Activated CD4-positive, alpha-beta memory T cell treated with anti-CD3 and anti-CD28 coated beads for 36 hours (primary cell): ENCODE data around the gene ZNRF3. TPM values are rescaled to one million over a fixed set of nuclear protein-coding genes. Genes with fewer than 3 reads are reported as not detected.
A peak's percentile ranks its signal among the peaks of the same experiment; 100 is the strongest.
"Not testable (repeated sequence)": the region's sequence is repeated elsewhere in the genome, so short reads cannot be mapped to it uniquely, and the experiment has no call there.

Experiments
- CTCF ChIA-PET: fragments of 350-600 bp; sonication (Branson Sonifier 250); formaldehyde crosslinking; loops from one replicate; lab custom pipeline; 2021; ENCODE audit warnings: antibody characterized with exemption, inconsistent platforms; lab: Charles Lee
- POLR2A ChIA-PET: fragments of 350-600 bp; sonication (Branson Sonifier 250); formaldehyde crosslinking; loops from one replicate; lab custom pipeline; 2021; ENCODE audit warnings: antibody characterized with exemption; lab: Charles Lee
- DNase-seq: peaks from one replicate; pipeline ENCODE4 v3.0.0-alpha.2; 2020
- H3K27ac Mint-ChIP-seq: one replicate; pipeline ENCODE4 v1.8.0; 2021; ENCODE audit warnings: mixed read lengths
- H3K27me3 Mint-ChIP-seq: one replicate; pipeline ENCODE4 v1.8.0; 2021; ENCODE audit warnings: mixed read lengths
- H3K36me3 Mint-ChIP-seq: one replicate; pipeline ENCODE4 v1.8.0; 2021; ENCODE audit warnings: mixed read lengths
- H3K4me1 Mint-ChIP-seq: one replicate; pipeline ENCODE4 v1.8.0; 2021; ENCODE audit warnings: low read depth, mixed read lengths
- H3K4me3 Mint-ChIP-seq: one replicate; pipeline ENCODE4 v1.8.0; 2021; ENCODE audit warnings: mild to moderate bottlenecking, mixed read lengths
- H3K9me3 Mint-ChIP-seq: one replicate; pipeline ENCODE4 v1.8.0; 2021; ENCODE audit warnings: mixed read lengths
- intact Hi-C: fragments of 100-400 bp; cut with micrococcal nuclease; formaldehyde crosslinking; loops from one replicate; pipeline ENCODE4 v1.15.1; 2023
- total RNA-seq, 2 experiments: library from RNA; stranded (reverse); gene quantifications; one replicate each; pipeline ENCODE4 v1.2.3, GENCODE V29; 2021

ZNRF3 gene
- total RNA-seq: 1 to 10 TPM; 1.3 to 1.5 TPM

- peak; percentile 93 for DNase-seq
- intact Hi-C loops: loop anchor here (1.0 to 5.0 kb wide), 4 partner anchors 26 to 189 kb away; partner anchors contain the start of genes HSCB and KREMEN1
- peaks cover 15% of the 10 kb centered on the region for H3K4me1 Mint-ChIP-seq
- H3K4me3 Mint-ChIP-seq: peak within 1 kb of the TSS; percentile 78
- H3K9me3 Mint-ChIP-seq: no peaks in the 10 kb centered on the region
- POLR2A ChIA-PET: interaction anchor here (2.3 kb wide), 1 partner anchor 83 kb away, joined by 6 read pairs; the partner anchor contains the start of gene XBP1
- H3K36me3 Mint-ChIP-seq: no peaks in the 10 kb centered on the region
- CTCF ChIA-PET: interaction anchor here (0.9 to 1.5 kb wide), 2 partner anchors 10 to 158 kb away, joined by 4 to 5 read pairs; no protein-coding TSS in a partner anchor
- H3K27ac Mint-ChIP-seq: no peak within 1 kb of the TSS
- peaks cover 22% of the 10 kb centered on the region for H3K27me3 Mint-ChIP-seq
Measured at GRCh38 chr22:28882878-28883656, at the start of gene ZNRF3. ZNRF3 (plus strand) TSS chr22:28883572; CDS start chr22:28883767, 195 bp downstream.

DNA sequence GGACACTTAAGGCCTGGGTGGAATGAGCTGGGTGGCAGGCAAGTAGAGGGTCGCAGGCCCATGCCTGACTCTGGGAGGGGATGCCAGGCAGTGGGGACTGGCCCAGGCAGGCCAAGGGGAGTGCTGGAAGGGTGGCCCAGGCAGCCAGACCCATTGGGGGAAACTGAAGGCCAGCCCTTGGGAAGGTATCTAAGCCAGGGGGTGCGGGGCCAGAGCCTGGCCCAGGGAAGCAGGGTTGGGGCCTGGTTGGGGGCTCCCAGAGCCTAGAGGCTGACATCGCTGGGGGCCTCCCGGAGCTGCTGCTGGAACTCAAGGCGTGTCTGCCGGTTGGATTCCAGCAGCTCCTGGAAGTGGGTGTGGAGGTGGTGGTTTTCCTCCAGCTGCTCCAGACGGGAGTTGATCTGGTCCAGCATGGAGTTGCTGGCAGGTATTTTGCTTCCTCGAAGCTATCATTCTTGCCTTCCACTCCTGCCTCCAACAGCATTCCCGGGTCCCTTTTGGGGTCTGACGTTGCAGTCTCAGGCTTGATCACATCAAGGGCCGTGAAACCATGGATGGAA, 47.7 kb upstream of the ZNRF3 start:
- no peak for DNase-seq
- H3K4me3 Mint-ChIP-seq: no peak overlapping the region
- H3K9me3 Mint-ChIP-seq: no peaks in the 10 kb centered on the region
- ChIA-PET POLR2A (no interaction called here), CTCF (interaction anchor here (2.0 kb wide), 2 partner anchors 203 to 205 kb away, joined by 5 to 7 read pairs; no protein-coding TSS in a partner anchor)
- no peak overlapping the region for H3K27ac Mint-ChIP-seq
- H3K27me3 Mint-ChIP-seq: no peaks in the 10 kb centered on the region
- H3K36me3 Mint-ChIP-seq: peaks cover 1% of the 10 kb centered on the region
- intact Hi-C loops: no loop called here
- H3K4me1 Mint-ChIP-seq: peaks cover 2% of the 10 kb centered on the region

DNA sequence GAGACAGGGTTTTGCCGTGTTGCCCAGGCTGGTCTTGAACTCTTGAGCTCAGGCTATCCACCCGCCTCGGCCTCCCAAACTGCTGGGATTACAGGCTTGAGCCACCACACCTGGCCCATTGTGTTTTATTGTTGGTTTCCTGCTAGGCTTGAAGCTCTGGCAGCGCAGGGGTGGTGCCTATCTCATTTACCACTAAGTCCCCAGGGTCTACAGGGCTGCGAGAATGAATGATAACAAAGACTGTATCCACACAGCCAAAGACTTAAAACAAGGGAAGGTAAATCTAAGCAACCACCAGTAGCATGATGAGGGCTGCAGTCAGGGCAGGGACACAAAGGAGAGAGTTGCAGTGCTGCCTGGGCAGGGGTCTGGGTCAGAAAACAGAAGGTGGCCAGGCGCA, 45.7 kb upstream of the ZNRF3 start:
- H3K4me3 Mint-ChIP-seq: no peak overlapping the region
- no peaks in the 10 kb centered on the region for H3K27me3 Mint-ChIP-seq
- H3K4me1 Mint-ChIP-seq: peaks cover 2% of the 10 kb centered on the region
- POLR2A ChIA-PET: no interaction called here
- CTCF ChIA-PET: interaction anchor here (1.7 to 2.0 kb wide), 2 partner anchors 9 to 202 kb away, joined by 4 to 7 read pairs; no protein-coding TSS in a partner anchor
- H3K9me3 Mint-ChIP-seq: no peaks in the 10 kb centered on the region
- intact Hi-C loops: no loop called here
- DNase-seq: no peak
- no peak overlapping the region for H3K27ac Mint-ChIP-seq
- H3K36me3 Mint-ChIP-seq: no peaks in the 10 kb centered on the region

- H3K9me3 Mint-ChIP-seq: no peaks in the 10 kb centered on the region
- no peak for DNase-seq
- CTCF ChIA-PET: interaction anchor here (1.7 kb wide), 1 partner anchor 10 kb away, joined by 4 read pairs; no protein-coding TSS in a partner anchor
- no peaks in the 10 kb centered on the region for H3K4me1 Mint-ChIP-seq
- no peak overlapping the region for H3K4me3 Mint-ChIP-seq
- H3K36me3 Mint-ChIP-seq: peaks cover under 1% of the 10 kb centered on the region
- no peak overlapping the region for H3K27ac Mint-ChIP-seq
- H3K27me3 Mint-ChIP-seq: no peaks in the 10 kb centered on the region
- POLR2A ChIA-PET: no interaction called here
- intact Hi-C loops: no loop called here
Measured at GRCh38 chr22:28838971-28839370, 44.4 kb upstream of the ZNRF3 start.

DNA sequence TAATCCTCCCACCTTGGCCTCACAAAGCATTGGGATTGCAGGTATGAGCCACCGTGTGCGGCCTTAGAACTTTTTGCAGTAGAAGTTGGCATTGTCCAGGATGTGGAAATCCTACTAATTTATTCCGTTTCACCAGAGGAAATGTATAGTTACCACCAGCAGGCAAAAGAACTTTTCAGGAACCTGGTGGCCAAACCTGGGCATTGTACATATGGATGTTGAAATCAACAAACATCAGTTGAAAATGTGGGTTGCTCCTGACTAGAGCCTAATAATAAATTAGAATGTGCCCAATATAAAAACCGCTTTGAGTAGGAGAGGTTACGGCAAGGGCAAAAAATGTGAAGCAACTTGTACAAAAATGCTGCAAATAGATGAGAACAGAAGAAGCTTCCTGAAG, 42.3 kb upstream of the ZNRF3 start:
- ChIA-PET POLR2A (no interaction called here), CTCF (no interaction called here)
- Mint-ChIP-seq H3K27ac (no peak overlapping the region), H3K9me3 (peaks cover 2% of the 10 kb centered on the region), H3K36me3 (peaks cover 4% of the 10 kb centered on the region), H3K4me3 (no peak overlapping the region), H3K27me3 (no peaks in the 10 kb centered on the region), H3K4me1 (no peaks in the 10 kb centered on the region)
- DNase-seq: no peak
- intact Hi-C loops: no loop called here

DNA sequence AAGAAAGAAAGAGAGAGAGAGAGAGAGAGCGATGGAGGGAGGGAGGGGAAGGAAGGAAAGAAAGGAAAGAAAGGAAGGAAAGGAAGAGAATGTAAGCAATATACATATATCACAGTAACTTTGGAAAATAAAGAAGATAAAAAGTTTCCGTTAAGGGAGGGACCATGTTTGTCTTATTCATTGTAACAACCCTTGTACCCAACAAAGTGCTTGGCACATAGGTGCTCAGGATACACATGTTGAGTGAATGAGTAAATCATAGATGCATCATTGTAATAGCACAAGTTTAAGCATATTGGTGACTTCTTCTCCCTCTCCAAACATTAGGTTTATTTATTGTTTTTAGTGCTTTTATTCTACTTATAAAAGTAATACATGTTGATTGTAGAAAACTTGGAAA, 39.7 kb upstream of the ZNRF3 start:
- Mint-ChIP-seq H3K4me1 (no peaks in the 10 kb centered on the region), H3K36me3 (peaks cover 12% of the 10 kb centered on the region), H3K4me3 (no peak overlapping the region), H3K9me3 (peaks cover 13% of the 10 kb centered on the region), H3K27ac (no peak overlapping the region), H3K27me3 (no peaks in the 10 kb centered on the region)
- no peak for DNase-seq
- CTCF ChIA-PET: no interaction called here
- POLR2A ChIA-PET: no interaction called here
- intact Hi-C loops: no loop called here

DNA sequence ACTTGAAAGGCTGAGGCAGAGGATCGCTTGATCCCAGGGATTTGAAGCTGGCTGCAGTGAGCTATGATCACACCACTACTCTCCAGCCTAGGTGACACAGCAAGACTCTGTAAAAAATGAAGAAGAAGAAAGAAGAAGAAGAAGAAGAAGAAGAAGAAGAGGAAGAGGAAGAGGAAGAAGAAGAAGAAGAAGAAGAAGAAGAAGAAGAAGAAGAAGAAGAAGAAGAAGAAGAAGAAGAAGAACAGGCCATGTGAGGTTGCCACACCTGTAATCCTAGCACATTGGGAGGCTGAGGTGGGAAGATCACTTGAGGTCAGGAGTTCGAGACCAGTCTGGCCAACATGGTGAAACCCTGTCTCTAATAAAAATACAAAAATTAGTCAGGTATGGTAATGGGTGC, 39.1 kb upstream of the ZNRF3 start:
- Mint-ChIP-seq H3K9me3 (peaks cover 13% of the 10 kb centered on the region), H3K36me3 (peaks cover 12% of the 10 kb centered on the region)
- H3K4me1 Mint-ChIP-seq, H3K27me3 Mint-ChIP-seq, CTCF ChIA-PET, DNase-seq, H3K27ac Mint-ChIP-seq, intact Hi-C loops, H3K4me3 Mint-ChIP-seq, POLR2A ChIA-PET: not testable (repeated sequence)

- DNase-seq: no peak
- no peak overlapping the region for H3K4me3 Mint-ChIP-seq
- peaks cover 13% of the 10 kb centered on the region for H3K9me3 Mint-ChIP-seq
- intact Hi-C loops: no loop called here
- no peaks in the 10 kb centered on the region for H3K27me3 Mint-ChIP-seq
- no peak overlapping the region for H3K27ac Mint-ChIP-seq
- ChIA-PET CTCF (interaction anchor here (0.7 to 1.9 kb wide), 2 partner anchors 8 to 246 kb away, joined by 3 to 5 read pairs; no protein-coding TSS in a partner anchor), POLR2A (no interaction called here)
- peaks cover 14% of the 10 kb centered on the region for H3K36me3 Mint-ChIP-seq
- no peaks in the 10 kb centered on the region for H3K4me1 Mint-ChIP-seq
Measured at GRCh38 chr22:28846994-28847393, 36.4 kb upstream of the ZNRF3 start.

GRCh38 chr22:28855355-28856094, 27.8 kb upstream of the ZNRF3 start:
- ChIA-PET POLR2A (interaction anchor here (1.7 kb wide), 1 partner anchor 185 kb away, joined by 8 read pairs; no protein-coding TSS in a partner anchor), CTCF (interaction anchor here (0.6 to 2.9 kb wide), 29 partner anchors 9 to 390 kb away, joined by 3 to 173 read pairs (median 3); no protein-coding TSS in a partner anchor)
- no peak overlapping the region for H3K4me3 Mint-ChIP-seq

GRCh38 chr22:28856095-28856455, 27.3 kb upstream of the ZNRF3 start:
- H3K4me1 Mint-ChIP-seq: no peaks in the 10 kb centered on the region
- CTCF ChIA-PET: interaction anchor here (0.9 to 2.9 kb wide), 21 partner anchors 12 to 389 kb away, joined by 3 to 173 read pairs (median 3); no protein-coding TSS in a partner anchor
- H3K4me3 Mint-ChIP-seq: no peak overlapping the region
- DNase-seq: no peak
- H3K36me3 Mint-ChIP-seq: no peaks in the 10 kb centered on the region
- intact Hi-C loops: loop anchor here (5.0 kb wide), 1 partner anchor 391 kb away; no protein-coding TSS in a partner anchor
- POLR2A ChIA-PET: interaction anchor here (1.7 kb wide), 1 partner anchor 185 kb away, joined by 8 read pairs; no protein-coding TSS in a partner anchor
- no peaks in the 10 kb centered on the region for H3K9me3 Mint-ChIP-seq
- no peak overlapping the region for H3K27ac Mint-ChIP-seq
- H3K27me3 Mint-ChIP-seq: no peaks in the 10 kb centered on the region

More at GRCh38 chr22:28855355-28856094, 27.8 kb upstream of the ZNRF3 start:
- DNase-seq: peak; percentile 38
- Mint-ChIP-seq H3K9me3 (no peaks in the 10 kb centered on the region), H3K4me1 (no peaks in the 10 kb centered on the region), H3K36me3 (peaks cover 2% of the 10 kb centered on the region), H3K27ac (no peak overlapping the region), H3K27me3 (no peaks in the 10 kb centered on the region)
- intact Hi-C loops: loop anchor here (1.0 to 5.0 kb wide), 2 partner anchors 185 to 392 kb away; no protein-coding TSS in a partner anchor

- no peaks in the 10 kb centered on the region for H3K27me3 Mint-ChIP-seq
- H3K4me1 Mint-ChIP-seq: no peaks in the 10 kb centered on the region
- ChIA-PET POLR2A (no interaction called here), CTCF (interaction anchor here (0.6 to 2.9 kb wide), 7 partner anchors 10 to 183 kb away, joined by 3 to 173 read pairs (median 3); no protein-coding TSS in a partner anchor)
- intact Hi-C loops: loop anchor here (5.0 kb wide), 1 partner anchor 390 kb away; no protein-coding TSS in a partner anchor
- no peak overlapping the region for H3K4me3 Mint-ChIP-seq
- H3K27ac Mint-ChIP-seq: no peak overlapping the region
- no peaks in the 10 kb centered on the region for H3K36me3 Mint-ChIP-seq
- DNase-seq: no peak
- H3K9me3 Mint-ChIP-seq: no peaks in the 10 kb centered on the region
Measured at GRCh38 chr22:28857288-28857687, 26.1 kb upstream of the ZNRF3 start.
